Measurements from ENCODE around the gene SLC6A9.

SLC6A9 gene

GRCh38 chr1:44031252-44032169 is at the start of gene SLC6A9:
Gene SLC6A9, minus strand, starts transcription at chr1:44031462. Its CDS starts 7,185 bp downstream, at chr1:44024277.
- peak within 1 kb of the TSS; percentile 85 for H3K4me3 Mint-ChIP-seq

GRCh38 chr1:44079566-44079965 is 48.3 kb upstream of the SLC6A9 start:
- peak overlapping the region; percentile 69 for H3K27ac Mint-ChIP-seq
- H3K36me3 Mint-ChIP-seq (ENCODE audit: low read depth): no peaks in the 10 kb centered on the region
- TF ChIP-seq CTCF (IDR thresholded peaks at IDR 0.05): no peak
- peaks cover 45% of the 10 kb centered on the region for H3K4me1 Mint-ChIP-seq
- H3K9me3 Mint-ChIP-seq: no peaks in the 10 kb centered on the region
- no peak for DNase-seq
- no peak overlapping the region for H3K4me3 Mint-ChIP-seq
- peaks cover 10% of the 10 kb centered on the region for H3K27me3 Mint-ChIP-seq (ENCODE audit: low read depth, poor library complexity)

More at GRCh38 chr1:44031252-44032169, at the start of gene SLC6A9:
- H3K9me3 Mint-ChIP-seq: no peaks in the 10 kb centered on the region
- peaks cover 62% of the 10 kb centered on the region for H3K4me1 Mint-ChIP-seq
- TF ChIP-seq CTCF (IDR thresholded peaks at IDR 0.05): no peak
- peak within 1 kb of the TSS; percentile 86 for H3K27ac Mint-ChIP-seq
- H3K27me3 Mint-ChIP-seq (ENCODE audit: low read depth, poor library complexity): peaks cover 8% of the 10 kb centered on the region
- peak; percentile 63 for DNase-seq
- peaks cover 5% of the 10 kb centered on the region for H3K36me3 Mint-ChIP-seq (ENCODE audit: low read depth)

GRCh38 chr1:44078104-44078503 is 46.8 kb upstream of the SLC6A9 start:
- Mint-ChIP-seq H3K27ac (no peak overlapping the region), H3K9me3 (no peaks in the 10 kb centered on the region), H3K27me3 (ENCODE audit: low read depth, poor library complexity) (peaks cover 15% of the 10 kb centered on the region), H3K36me3 (ENCODE audit: low read depth) (no peaks in the 10 kb centered on the region), H3K4me3 (no peak overlapping the region), H3K4me1 (peaks cover 59% of the 10 kb centered on the region)
- TF ChIP-seq CTCF (IDR thresholded peaks at IDR 0.05): no peak
- no peak for DNase-seq

- Mint-ChIP-seq H3K27ac (peak overlapping the region; percentile 9), H3K4me1 (peaks cover 65% of the 10 kb centered on the region), H3K27me3 (ENCODE audit: low read depth, poor library complexity) (peaks cover 20% of the 10 kb centered on the region), H3K9me3 (no peaks in the 10 kb centered on the region), H3K36me3 (ENCODE audit: low read depth) (no peaks in the 10 kb centered on the region), H3K4me3 (no peak overlapping the region)
- no peak for DNase-seq
- TF ChIP-seq CTCF (IDR thresholded peaks at IDR 0.05): no peak
Observed at GRCh38 chr1:44077421-44077820, 46.2 kb upstream of the SLC6A9 start.

GRCh38 chr1:44076066-44076465 is 44.8 kb upstream of the SLC6A9 start:
- TF ChIP-seq CTCF (IDR thresholded peaks at IDR 0.05): no peak
- no peak for DNase-seq
- peak overlapping the region; percentile 17 for H3K4me3 Mint-ChIP-seq

More at GRCh38 chr1:44076066-44076465, 44.8 kb upstream of the SLC6A9 start:
- Mint-ChIP-seq H3K4me1 (peaks cover 72% of the 10 kb centered on the region), H3K27ac (peak overlapping the region; percentile 6), H3K27me3 (ENCODE audit: low read depth, poor library complexity) (peaks cover 20% of the 10 kb centered on the region), H3K9me3 (no peaks in the 10 kb centered on the region), H3K36me3 (ENCODE audit: low read depth) (no peaks in the 10 kb centered on the region)
